ENCODE results near the gene BMP2K. TPM values are rescaled to one million over a fixed set of nuclear protein-coding genes. Genes with fewer than 3 reads are reported as not detected.

The BMP2K gene
- polyA plus RNA-seq, 2 of the 4 experiments (the other 2 are of a cell fraction), result 9.9 to 19.7 TPM

GRCh38 chr4:78749972-78750727, 26.0 kb upstream of the BMP2K start:
- H3K4me1 ChIP-seq, result no peaks in the 10 kb centered on the region
- TF ChIP-seq RCOR1 (IDR thresholded peaks at IDR 0.05; ENCODE audit: low read depth, low read length) (no peak), CHD2 (IDR thresholded peaks at IDR 0.05; ENCODE audit: low read length, partially characterized antibody) (no peak), BCL3 (IDR thresholded peaks at IDR 0.05) (no peak), RFX5 (IDR thresholded peaks at IDR 0.05) (no peak), ZFP36 (IDR thresholded peaks at IDR 0.05; ENCODE audit: borderline replicate concordance, partially characterized antibody) (no peak), ATOH8 (CRISPR knock-in tag; IDR thresholded peaks at IDR 0.05; ENCODE audit: low read depth) (no peak), RARB (CRISPR knock-in tag; IDR thresholded peaks at IDR 0.05) (no peak), MYC (IDR thresholded peaks at IDR 0.05; ENCODE audit: borderline replicate concordance, low read length) (no peak), SREBF2 (IDR thresholded peaks at IDR 0.05) (no peak), PHF8 (IDR thresholded peaks at IDR 0.05; ENCODE audit: borderline replicate concordance, low read depth) (no peak), ZNF302 (CRISPR knock-in tag; IDR thresholded peaks at IDR 0.05) (no peak), MAZ (IDR thresholded peaks at IDR 0.05; ENCODE audit: borderline replicate concordance, low read depth, low read length) (no peak), SMC3 (IDR thresholded peaks at IDR 0.05) (no peak), POLR2AphosphoS2 (conservative IDR thresholded peaks at IDR 0.05; ENCODE audit: low read length) (no peak), NR3C1 (IDR thresholded peaks at IDR 0.05) (no peak), JUN (IDR thresholded peaks at IDR 0.05) (no peak), MAX (IDR thresholded peaks at IDR 0.05) (no peak), EHF (CRISPR knock-in tag; IDR thresholded peaks at IDR 0.05) (no peak)
- 38% methylated on average over 2 of the region's 2 CpGs for WGBS (ENCODE audit: missing lambda C conversion rate)
- ChIA-PET POLR2A (no interaction called here), CTCF (interaction anchor here (1.0 to 1.1 kb wide), 2 partner anchors 17 to 24 kb away, joined by 3 read pairs; no protein-coding TSS in a partner anchor)
- ATAC-seq (no peak), FAIRE-seq (no peak), DNase-seq (ENCODE audit: low read depth in 1 of 2, low spot score in 1 of 2) (no peak)
- no peak overlapping the region for H3K27ac ChIP-seq
- H3K4me3 ChIP-seq, result no peak overlapping the region
- no peaks in the 10 kb centered on the region for H3K9me3 ChIP-seq
- no peak overlapping the region for H3K4me2 ChIP-seq

- no peak for DNase-seq (ENCODE audit: low read depth in 1 of 2, low spot score in 1 of 2)
- FAIRE-seq, result no peak
- Histone ChIP-seq H3K4me3 (no peak overlapping the region), H3K27ac (no peak overlapping the region), H3K9me3 (no peaks in the 10 kb centered on the region), H3K4me1 (no peaks in the 10 kb centered on the region), H3K4me2 (no peak overlapping the region)
- WGBS (ENCODE audit: missing lambda C conversion rate), result 60% methylated on average over 2 of the region's 2 CpGs
- TF ChIP-seq HES2 (IDR thresholded peaks at IDR 0.05), result no peak
- ChIA-PET CTCF (interaction anchor here (1.2 kb wide), 1 partner anchor 123 kb away, joined by 3 read pairs; no protein-coding TSS in a partner anchor), POLR2A (interaction anchor here (1.0 kb wide), 1 partner anchor 23 kb away, joined by 3 read pairs; the partner anchor contains the start of gene BMP2K)
- ATAC-seq, result no peak
These were observed 23.1 kb upstream of the BMP2K start for GRCh38 chr4:78753091-78753490.

- FAIRE-seq (no peak), DNase-seq (ENCODE audit: low read depth in 1 of 2, low spot score in 1 of 2) (no peak), ATAC-seq (no peak)
- ChIA-PET CTCF (no interaction called here), POLR2A (no interaction called here)
- 59% methylated on average over 3 of the region's 3 CpGs for WGBS (ENCODE audit: missing lambda C conversion rate)
- no peak overlapping the region for H3K4me3 ChIP-seq
- H3K9me3 ChIP-seq, result no peaks in the 10 kb centered on the region
- H3K4me1 ChIP-seq, result no peaks in the 10 kb centered on the region
- TF ChIP-seq ATOH8 (CRISPR knock-in tag; IDR thresholded peaks at IDR 0.05; ENCODE audit: low read depth) (no peak), KDM1A (IDR thresholded peaks at IDR 0.05; ENCODE audit: low read depth) (no peak), ELK1 (IDR thresholded peaks at IDR 0.05; ENCODE audit: low read depth, low read length) (no peak), EHF (CRISPR knock-in tag; IDR thresholded peaks at IDR 0.05) (no peak), KDM5A (IDR thresholded peaks at IDR 0.05) (no peak), RNF2 (IDR thresholded peaks at IDR 0.05; ENCODE audit: borderline replicate concordance, low read depth) (no peak), RARB (CRISPR knock-in tag; IDR thresholded peaks at IDR 0.05) (no peak), MYC (IDR thresholded peaks at IDR 0.05; ENCODE audit: borderline replicate concordance, low read length) (no peak), JUN (IDR thresholded peaks at IDR 0.05) (no peak)
- no peak overlapping the region for H3K4me2 ChIP-seq
- H3K27ac ChIP-seq, result no peak overlapping the region
These were observed 21.3 kb upstream of the BMP2K start for GRCh38 chr4:78754872-78755271.

Data from A549 (cell line).